Parathyroid adenoma (tissue), 2 donors: ENCODE data around the gene CDH4.

ENCODE experiments used
- H2AFZ ChIP-seq: fragments of 300-600 bp; sonication (generic); one replicate; pipeline ENCODE4 v1.7.0; 2017; ENCODE audit warnings: antibody characterized with exemption, mild to moderate bottlenecking
- H3K27ac ChIP-seq: fragments of 300-600 bp; sonication (generic); one replicate; pipeline ENCODE4 v1.7.0; 2017
- H3K27me3 ChIP-seq: fragments of 300-600 bp; sonication (generic); one replicate; pipeline ENCODE4 v1.7.0; 2017; ENCODE audit warnings: low read length; ENCODE audit not compliant: control insufficient read depth, insufficient read depth
- H3K36me3 ChIP-seq: fragments of 300-600 bp; sonication (generic); one replicate; pipeline ENCODE4 v1.7.0; 2017; ENCODE audit warnings: low read length; ENCODE audit not compliant: control insufficient read depth, insufficient read depth
- H3K4me1 ChIP-seq: fragments of 300-600 bp; sonication (generic); one replicate; pipeline ENCODE4 v1.7.0; 2017; ENCODE audit warnings: control low read depth
- H3K4me2 ChIP-seq: fragments of 300-600 bp; sonication (generic); one replicate; pipeline ENCODE4 v1.7.0; 2017; ENCODE audit warnings: low read length
- H3K4me3 ChIP-seq: fragments of 300-600 bp; sonication (generic); one replicate; pipeline ENCODE4 v1.7.0; 2017; ENCODE audit warnings: low read depth, low read length
- H3K79me2 ChIP-seq: fragments of 300-600 bp; sonication (generic); one replicate; pipeline ENCODE4 v1.7.0; 2017; ENCODE audit warnings: control low read depth
- H3K9ac ChIP-seq: fragments of 300-600 bp; sonication (generic); one replicate; pipeline ENCODE4 v1.7.0; 2017; ENCODE audit warnings: mild to moderate bottlenecking
- H3K9me3 ChIP-seq: fragments of 300-600 bp; sonication (generic); one replicate; pipeline ENCODE4 v1.7.0; 2017; ENCODE audit warnings: low read length; ENCODE audit not compliant: control insufficient read depth
- CTCF ChIP-seq: fragments of 300-600 bp; sonication (generic); IDR thresholded peaks from one replicate; pipeline ENCODE4 v1.7.0; 2017; ENCODE audit warnings: antibody characterized with exemption, mild to moderate bottlenecking
- donor health status: primary hyperparathyroidism.

Gene CDH4

GRCh38 chr20:61876952-61877728 is 625.1 kb downstream of the CDH4 start:
- no peak overlapping the region for H3K4me2 ChIP-seq
- H3K4me3 ChIP-seq, result no peak overlapping the region
- H3K9me3 ChIP-seq, result no peaks in the 10 kb centered on the region
- no peaks in the 10 kb centered on the region for H3K27me3 ChIP-seq
- no peak overlapping the region for H3K27ac ChIP-seq
- H3K9ac ChIP-seq, result no peak overlapping the region
- no peaks in the 10 kb centered on the region for H3K79me2 ChIP-seq
- no peaks in the 10 kb centered on the region for H3K4me1 ChIP-seq
- no peaks in the 10 kb centered on the region for H3K36me3 ChIP-seq
- no peak for TF ChIP-seq CTCF
- no peak overlapping the region for H2AFZ ChIP-seq

- no peaks in the 10 kb centered on the region for H3K79me2 ChIP-seq
- H3K9me3 ChIP-seq, result no peaks in the 10 kb centered on the region
- H3K4me1 ChIP-seq, result no peaks in the 10 kb centered on the region
- H2AFZ ChIP-seq, result no peak overlapping the region
- H3K4me3 ChIP-seq, result no peak overlapping the region
- H3K9ac ChIP-seq, result no peak overlapping the region
- no peak overlapping the region for H3K4me2 ChIP-seq
- no peak overlapping the region for H3K27ac ChIP-seq
- no peak for TF ChIP-seq CTCF
- no peaks in the 10 kb centered on the region for H3K27me3 ChIP-seq
- H3K36me3 ChIP-seq, result no peaks in the 10 kb centered on the region
Measured at GRCh38 chr20:61877776-61878477, 625.9 kb downstream of the CDH4 start.

GRCh38 chr20:61878478-61879302 is 626.6 kb downstream of the CDH4 start:
- Histone ChIP-seq H3K4me1 (no peaks in the 10 kb centered on the region), H3K36me3 (no peaks in the 10 kb centered on the region), H2AFZ (no peak overlapping the region), H3K4me2 (no peak overlapping the region), H3K27me3 (no peaks in the 10 kb centered on the region), H3K4me3 (no peak overlapping the region), H3K27ac (no peak overlapping the region), H3K9ac (no peak overlapping the region), H3K9me3 (no peaks in the 10 kb centered on the region), H3K79me2 (no peaks in the 10 kb centered on the region)
- TF ChIP-seq CTCF, result no peak

GRCh38 chr20:61879303-61879620 is 627.2 kb downstream of the CDH4 start:
- Histone ChIP-seq H2AFZ (no peak overlapping the region), H3K9ac (no peak overlapping the region), H3K9me3 (no peaks in the 10 kb centered on the region), H3K27me3 (no peaks in the 10 kb centered on the region), H3K79me2 (no peaks in the 10 kb centered on the region), H3K27ac (no peak overlapping the region), H3K36me3 (no peaks in the 10 kb centered on the region), H3K4me2 (no peak overlapping the region), H3K4me1 (no peaks in the 10 kb centered on the region), H3K4me3 (no peak overlapping the region)
- no peak for TF ChIP-seq CTCF
